ENCODE measurements around the gene CAMK4.
"Not testable (repeated sequence)": the region's sequence is repeated elsewhere in the genome, so short reads cannot be mapped to it uniquely, and the experiment has no call there.

Gene CAMK4

GRCh38 chr5:111261610-111262009 lies 37.4 kb downstream of the CAMK4 start:
- DNase-seq: no peak

DNA sequence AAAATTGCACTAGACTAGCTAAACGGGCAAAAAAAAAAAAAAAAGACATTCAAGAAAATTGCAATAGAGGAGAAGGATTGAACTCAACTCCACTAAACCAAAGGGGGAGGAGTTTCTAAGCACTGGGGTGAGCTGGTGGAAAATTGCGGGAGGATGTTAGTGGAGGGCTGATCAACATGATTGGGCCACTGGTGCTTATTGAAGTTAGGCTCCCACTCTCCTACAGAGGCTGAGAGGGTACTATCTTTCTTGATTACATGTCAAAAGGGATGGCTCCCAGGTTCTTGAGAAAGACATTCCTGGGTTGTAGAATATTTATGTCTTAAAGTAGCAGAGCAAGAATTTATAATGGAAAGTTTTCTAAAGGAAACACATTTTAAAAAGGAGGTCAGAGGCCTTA lies 38.0 kb downstream of the CAMK4 start:
- DNase-seq: no peak

DNA sequence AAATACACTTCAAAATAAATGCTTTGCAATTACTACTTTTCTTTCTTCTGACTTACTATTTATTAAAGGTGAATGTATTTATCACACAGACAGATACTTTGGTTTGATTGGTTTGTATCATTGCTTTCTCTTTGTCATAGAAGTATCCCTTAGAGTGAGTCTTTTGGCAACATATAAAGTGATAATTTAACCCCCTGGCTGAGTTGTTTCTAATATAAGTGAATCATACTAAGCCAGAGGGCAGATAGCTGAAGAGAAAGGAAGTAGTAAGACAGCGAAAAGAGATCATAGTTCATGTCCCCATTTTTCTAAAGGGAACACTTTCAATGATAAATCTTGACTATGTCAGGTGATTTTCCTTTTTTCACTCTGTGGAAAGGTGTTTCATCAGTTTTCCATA lies 38.6 kb downstream of the CAMK4 start:
- DNase-seq: no peak

DNA sequence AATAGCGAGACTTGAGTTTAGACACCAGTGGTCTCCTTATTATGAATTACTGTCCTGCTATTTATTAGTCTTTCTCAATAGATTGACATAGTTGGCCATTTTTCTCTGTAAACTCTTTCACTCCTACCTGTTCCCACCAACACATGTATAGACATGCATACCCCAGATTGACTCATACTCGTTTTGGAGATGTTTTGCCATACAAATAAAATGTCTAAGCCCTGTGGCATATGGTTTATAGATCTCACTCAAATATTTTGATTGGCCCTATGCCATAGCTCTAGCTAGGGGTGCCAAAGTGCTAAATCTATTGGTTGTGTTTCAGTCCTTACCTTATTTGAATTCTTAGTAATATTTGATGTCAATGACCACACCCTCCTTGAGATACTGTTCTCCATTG lies 42.3 kb downstream of the CAMK4 start:
- DNase-seq: no peak

GRCh38 chr5:111268300-111268699 lies 44.1 kb downstream of the CAMK4 start:
- no peak for DNase-seq

- DNase-seq: peak; percentile 26
Measured at GRCh38 chr5:111271885-111272284, 47.7 kb downstream of the CAMK4 start.

DNA sequence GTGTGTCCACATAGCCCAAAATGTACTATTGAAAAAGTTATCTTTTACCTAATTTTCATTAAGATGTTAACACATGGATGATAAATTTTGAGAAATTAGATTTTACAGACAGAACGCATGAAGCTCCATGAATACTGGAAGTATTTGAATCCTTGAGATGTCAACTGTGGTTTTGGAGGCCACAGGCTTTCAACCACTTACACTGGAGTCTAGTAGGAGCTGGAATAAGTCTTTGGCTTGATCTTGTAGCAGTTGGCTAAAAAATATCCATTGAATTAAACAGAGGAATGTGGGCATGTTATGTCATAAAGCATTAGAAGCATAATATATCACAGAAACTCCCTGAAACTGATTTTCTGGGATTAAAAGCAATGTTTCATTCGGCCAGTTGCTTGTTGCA lies 52.9 kb downstream of the CAMK4 start:
- DNase-seq: no peak

- DNase-seq: peak; percentile 91
Measured at GRCh38 chr5:111278858-111279504, 54.8 kb downstream of the CAMK4 start.

- DNase-seq: no peak
Measured at GRCh38 chr5:111280282-111280951, 56.2 kb downstream of the CAMK4 start.

DNA sequence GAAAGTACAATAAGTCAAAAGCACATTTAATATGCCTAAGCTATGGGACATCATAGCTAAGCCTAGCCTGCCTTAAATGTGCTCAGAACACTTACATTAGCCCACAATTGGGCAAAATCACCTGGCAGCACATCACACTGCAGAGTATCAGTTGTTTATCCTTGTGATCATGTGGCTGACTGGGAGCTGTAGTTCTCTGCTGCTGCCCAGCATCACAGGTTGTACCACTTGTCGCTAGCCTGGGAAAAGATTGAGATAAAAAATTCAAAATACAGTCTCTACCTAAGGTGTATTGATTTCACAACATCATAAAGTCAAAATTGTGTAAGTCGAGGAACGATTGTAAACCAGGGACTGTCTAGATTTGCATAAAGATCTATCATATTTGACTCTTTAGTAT lies 58.6 kb downstream of the CAMK4 start:
- no peak for DNase-seq

- DNase-seq: no peak
Measured at GRCh38 chr5:111284825-111285224, 60.6 kb downstream of the CAMK4 start.

DNA sequence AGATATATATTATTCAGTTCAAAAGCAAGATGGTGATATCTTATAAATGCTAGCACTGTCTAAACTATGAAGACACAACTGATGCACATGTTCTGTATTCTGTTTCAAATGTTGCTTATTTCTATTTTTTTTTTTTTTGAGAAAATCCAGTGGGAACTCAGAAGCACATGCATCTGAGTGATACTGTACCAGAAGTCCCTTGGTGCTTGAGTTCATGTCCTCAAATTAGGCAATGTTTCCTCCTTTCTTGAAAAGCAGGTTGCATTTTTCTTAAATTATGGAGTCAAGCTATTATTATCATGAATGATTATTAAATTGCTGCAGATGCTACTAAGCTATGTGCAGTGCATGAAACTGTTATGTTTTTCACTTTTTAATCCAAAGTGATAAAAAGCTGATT lies 70.4 kb downstream of the CAMK4 start:
- no peak for DNase-seq

DNA sequence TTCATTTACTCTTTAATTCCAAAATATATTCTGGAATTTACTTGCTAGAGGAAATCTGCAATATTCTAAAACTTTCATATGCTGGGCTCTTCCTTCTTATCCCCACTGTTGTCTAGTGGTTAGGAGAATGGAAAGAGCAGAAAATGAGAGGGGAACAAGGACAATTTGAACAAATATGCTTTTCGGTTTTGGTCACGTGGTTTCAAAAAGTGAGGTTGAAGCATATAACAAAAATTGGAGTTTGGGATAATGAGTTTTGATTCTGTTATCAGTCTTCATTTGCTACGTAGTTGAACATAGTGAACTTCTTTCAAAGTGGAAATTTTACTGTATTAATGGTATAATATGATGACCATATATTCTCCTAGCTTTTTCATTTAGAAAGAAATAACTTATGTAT lies 71.5 kb downstream of the CAMK4 start:
- DNase-seq: no peak

DNA sequence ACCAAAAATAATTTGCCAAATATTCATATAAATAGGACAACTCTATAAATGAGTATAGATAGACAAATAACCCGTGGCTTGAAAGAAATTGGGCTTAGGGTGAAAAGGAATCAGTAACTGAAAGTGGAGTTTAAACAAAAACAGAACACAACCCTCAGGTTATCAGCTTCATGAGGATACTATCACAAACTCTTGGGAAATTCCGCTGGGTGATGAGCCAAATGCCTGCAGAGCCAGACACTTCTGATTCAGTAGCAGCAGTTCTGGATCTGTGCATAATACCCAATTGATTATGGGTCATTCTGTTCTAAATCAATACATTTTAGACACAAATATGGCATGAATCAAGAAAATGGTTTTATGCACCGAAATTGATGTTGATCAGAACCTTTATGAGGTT lies 72.4 kb downstream of the CAMK4 start:
- no peak for DNase-seq

DNA sequence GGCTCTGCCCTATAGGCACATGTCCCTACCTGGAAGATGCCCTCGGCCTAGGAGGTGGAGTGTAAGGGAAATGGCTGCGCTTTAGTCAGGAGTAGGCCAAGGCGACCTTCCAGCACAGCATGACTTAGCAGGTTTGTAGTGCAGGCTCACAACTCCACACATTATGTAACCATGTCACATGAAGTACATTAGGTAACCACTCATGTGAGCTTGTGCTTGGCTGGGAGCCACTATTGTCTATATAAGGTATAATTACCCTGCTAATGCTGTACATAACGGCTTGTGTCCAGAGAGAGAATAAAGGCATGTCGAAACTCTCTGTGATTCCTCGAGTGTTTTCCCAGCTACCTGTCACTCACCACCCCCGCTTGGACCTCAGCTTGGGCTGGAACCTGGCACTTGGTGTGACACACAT lies 74.9 kb downstream of the CAMK4 start:
- no peak for DNase-seq

GRCh38 chr5:111299831-111300432 lies 75.7 kb downstream of the CAMK4 start:
- no peak for DNase-seq

GRCh38 chr5:111301264-111301663 lies 77.1 kb downstream of the CAMK4 start:
- no peak for DNase-seq

- not testable (repeated sequence) for DNase-seq
Measured at GRCh38 chr5:111302043-111302442, 77.9 kb downstream of the CAMK4 start.

DNA sequence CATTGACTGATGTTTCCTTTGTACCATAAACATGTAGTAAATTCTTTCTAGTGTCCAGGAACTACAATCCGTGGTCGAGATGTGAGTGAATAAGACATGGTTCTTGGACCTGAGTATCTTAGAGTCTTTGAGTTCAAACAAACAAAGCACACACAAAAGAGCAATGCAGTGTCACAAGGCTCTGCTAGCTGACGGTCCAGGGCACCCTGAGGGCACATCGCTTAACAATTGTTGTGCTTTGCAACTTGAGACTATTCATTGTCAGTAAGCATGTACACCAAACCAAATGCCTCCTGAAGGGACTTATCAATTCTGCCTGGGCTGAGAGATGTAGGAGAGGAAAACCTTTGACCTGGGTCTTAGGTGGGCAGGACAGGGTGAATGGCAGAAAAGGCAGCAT lies 84.8 kb downstream of the CAMK4 start:
- DNase-seq: no peak

DNA sequence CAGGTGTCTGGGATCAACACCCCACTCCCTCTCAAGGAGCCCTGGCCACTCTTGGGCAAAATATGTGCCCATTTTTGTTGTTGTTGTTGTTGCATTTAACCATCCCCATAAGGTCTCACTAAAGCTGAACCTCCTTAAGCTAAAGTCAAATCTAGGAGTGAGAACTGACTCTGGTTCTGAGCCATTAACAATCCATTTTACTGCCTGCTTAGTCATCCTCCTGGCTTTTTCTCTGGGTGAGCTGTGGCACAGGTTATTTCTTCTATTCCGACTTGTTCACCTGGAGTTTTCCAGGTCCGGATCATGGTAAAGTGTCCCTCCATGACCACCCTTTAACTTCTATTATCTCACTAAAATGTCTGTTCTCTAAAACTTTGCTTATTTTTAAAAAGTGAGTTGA lies 85.2 kb downstream of the CAMK4 start:
- no peak for DNase-seq

DNA sequence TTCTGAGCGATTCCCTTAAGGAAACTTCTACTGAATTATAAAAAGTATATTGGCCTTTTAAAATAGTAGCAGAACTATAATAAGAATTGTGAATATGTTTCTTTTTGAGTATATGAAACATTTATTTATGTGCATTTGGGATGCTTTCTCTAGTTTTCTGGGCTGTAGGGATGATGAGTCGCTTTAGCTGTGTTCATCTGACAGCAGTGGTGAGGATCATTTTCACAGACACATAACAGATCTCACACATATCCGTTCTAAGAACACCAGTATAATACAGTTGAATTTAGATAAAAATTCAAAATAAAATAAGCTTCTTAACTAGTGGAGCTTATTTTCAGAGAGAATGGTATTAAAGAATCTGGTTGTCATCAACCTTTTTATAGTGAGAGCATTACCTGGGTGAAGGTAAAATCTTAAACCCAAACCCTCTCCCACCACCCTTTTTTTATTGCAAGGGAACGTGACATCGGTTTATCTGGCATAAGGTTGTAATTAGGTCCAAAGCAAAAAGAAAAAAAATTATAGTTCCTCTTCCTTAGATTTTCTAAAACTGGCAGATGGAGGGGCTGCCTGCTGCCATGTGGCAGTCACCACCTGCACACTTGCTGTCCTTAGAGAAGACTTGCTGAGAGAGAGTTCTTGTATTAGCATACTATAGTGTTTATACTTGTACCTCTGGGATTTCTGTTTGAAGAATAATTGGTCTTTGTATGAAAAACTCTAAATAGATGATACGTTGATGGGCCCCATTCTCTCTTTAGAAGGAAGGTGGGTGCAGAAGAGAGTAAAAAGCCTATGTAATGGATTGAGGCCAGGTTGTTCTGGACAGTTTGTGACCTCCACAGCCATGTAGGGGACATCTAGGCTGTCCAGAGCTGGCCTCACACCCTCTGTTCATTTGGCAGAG lies 86.8 kb downstream of the CAMK4 start:
- no peak for DNase-seq

GRCh38 chr5:111311666-111312065 lies 87.5 kb downstream of the CAMK4 start:
- DNase-seq: no peak

- DNase-seq: no peak
Measured at GRCh38 chr5:111313017-111313724, 89.0 kb downstream of the CAMK4 start.
